Stimulated activated CD4-positive, alpha-beta T cell treated with anti-CD3 and anti-CD28 coated beads, Interleukin-2, amount 100 ng/mL, for 24 hours (primary cell): Measurements from ENCODE around the gene RB1.
A peak's percentile ranks its signal among the peaks of the same experiment; 100 is the strongest.

ENCODE experiments used
- DNase-seq, 2 donors: peaks; one replicate each; pipeline ENCODE4 v3.0.0-alpha.2; 2020

Gene RB1

DNA sequence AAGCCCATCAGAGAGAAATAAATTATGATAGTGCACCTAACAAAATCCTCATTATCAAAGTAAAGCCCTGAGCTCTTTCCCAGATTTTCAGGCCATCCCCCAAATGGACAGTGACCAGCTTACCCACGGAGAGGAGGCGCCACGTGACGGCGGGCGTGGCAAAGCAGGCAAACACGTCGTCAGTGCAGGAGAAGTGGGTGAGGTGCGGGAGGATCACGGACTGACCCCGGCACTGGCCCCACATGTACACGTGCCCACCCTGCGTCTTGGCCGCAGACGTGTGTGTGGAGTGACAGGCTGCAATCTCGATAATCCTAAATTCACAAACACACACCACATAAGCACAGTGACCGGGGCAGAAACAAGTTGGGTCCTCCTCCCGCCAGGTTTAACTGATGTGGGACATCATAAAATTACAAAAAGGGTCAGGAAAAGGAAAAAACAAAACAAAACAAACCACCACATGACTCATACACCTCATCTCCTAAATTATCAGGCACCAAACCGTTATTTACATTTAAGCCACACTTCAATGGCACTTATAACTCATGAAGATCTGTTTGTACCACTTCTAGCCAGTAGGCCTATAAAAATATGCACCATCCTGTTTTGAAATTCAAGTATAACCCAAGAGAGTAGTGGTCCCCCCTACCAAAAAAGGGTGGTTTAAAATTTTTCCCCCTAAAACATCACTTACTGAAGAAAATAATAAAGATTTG, 199.2 kb downstream of the RB1 start:
- no peak for DNase-seq

DNA sequence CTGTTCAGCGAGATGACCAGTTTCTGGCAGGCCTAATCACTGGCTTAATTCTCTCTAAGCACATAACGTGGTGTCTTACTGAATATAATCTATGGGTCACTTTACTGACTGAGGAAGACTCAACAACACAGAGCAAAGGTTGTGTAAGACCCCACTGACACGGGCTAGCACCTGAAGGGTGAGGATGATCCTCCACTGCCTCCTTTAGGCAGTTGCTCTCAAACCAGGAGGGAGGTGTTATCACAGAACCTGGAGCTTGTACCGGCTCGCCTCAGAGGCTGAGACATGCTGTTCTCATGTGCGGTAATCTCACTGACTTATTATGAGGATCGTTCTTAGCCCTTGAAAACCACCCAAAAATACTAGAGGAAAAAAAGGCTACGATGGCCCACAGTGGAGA, 201.1 kb downstream of the RB1 start:
- no peak for DNase-seq

DNA sequence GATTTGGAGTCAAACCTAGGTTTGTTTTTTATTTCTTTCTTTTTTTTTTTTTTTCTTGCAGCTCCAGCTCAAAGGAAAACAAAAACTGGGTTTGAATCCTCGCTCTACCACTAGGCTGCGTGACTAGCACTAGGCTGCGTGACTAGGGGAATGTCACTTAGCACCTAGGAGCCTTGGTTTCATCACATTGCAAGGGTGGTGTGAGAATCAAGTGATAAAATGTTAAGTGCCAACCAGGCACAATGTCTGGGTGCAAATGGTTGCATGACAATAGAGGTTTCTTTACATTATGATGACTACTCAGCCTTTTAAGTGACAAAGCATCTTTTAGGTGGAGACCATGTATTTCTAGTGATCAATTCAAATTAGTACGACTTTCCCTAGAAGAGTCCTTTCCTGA, 201.5 kb downstream of the RB1 start:
- DNase-seq, result no peak

DNA sequence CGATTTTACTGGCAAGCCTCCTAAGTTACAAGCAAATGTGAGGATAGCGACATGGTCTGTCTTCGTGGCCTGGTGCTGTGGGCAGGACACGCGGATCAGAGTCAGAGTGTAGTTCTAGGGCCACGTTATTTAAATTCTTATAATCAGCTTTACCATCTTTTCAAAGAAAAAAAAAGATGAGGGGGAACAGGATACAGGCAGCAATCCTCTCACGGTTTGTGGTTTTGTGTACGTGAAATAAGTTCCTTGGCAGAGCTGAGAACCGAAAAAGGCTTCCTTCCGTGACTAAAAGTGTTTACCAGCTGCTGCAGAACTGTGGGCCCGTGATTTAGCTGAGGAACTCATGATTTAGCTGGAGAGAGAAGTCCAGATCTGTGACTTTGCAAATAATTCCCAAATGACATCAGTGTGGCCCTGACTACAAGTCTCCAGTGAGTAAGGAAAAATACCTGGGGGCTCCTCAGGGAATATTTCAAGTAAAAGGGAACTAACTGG, 202.1 kb downstream of the RB1 start:
- peak; percentile 36 to 48 for DNase-seq

DNA sequence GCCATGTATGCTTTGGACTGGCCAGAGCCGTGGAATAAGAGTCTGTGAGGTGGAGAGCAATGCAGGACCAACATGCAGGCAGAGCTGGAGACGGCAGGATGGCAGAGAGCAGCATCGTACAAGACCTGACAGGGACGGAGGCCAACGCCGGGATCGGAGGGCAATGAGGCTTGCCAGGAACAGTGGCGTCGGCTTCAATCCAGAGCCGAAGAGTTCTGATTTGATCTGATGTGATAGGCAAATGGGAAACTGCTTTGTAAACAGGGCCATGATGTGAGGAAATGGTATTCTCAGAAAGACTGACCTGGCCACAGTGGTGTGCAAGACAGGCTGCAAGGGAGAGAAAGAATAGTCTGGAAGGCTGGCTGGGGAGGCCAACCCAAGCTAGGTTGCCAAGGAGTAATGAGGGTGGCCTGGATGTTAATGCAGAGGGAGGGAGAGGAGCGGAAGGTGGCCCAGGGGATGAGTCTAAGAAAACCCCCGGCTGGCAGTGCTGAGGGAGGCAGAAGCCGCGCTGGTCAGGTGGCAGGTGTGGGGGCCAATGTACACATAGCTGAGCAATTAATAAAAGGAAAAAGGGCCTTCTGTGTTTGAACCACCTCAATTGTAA, 202.6 kb downstream of the RB1 start:
- no peak for DNase-seq

DNA sequence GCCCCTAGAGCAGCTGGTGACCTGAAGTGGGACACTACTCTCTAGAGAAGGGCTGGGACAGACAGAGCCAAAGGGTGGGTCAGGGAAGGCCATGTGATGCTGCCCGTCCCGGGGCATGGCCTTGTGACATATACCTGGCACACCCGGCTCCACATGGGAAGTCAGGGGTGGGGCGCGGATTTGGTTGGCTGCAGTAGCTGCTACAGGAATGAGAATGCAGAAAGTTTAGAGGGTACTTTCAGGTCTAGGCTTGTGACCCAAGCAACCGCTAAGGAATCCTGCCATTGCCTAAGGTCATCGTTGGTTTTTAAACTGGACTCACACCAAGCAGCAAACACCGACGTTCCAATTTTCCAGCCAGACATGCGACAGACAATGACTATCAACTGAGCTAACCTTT, 203.5 kb downstream of the RB1 start:
- no peak for DNase-seq

DNA sequence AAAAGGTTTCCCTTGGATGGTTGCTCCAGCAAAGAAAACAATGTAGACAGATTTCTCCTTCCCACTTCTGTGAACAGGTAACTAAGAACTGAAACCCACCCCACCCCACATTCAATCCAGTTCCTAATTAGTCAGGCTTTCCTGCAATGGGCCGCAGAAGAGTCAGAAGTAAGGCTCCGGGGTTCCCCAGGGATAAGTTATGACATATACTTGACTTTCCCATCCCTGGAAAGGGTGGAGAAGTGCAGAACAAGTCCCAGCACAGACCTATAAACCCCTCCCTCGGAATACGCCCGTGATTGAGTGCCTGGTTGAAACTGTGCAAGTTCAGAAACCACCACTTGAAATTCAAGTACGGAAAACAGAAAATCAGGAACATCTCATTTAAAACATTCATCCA, 204.5 kb downstream of the RB1 start:
- no peak for DNase-seq

DNA sequence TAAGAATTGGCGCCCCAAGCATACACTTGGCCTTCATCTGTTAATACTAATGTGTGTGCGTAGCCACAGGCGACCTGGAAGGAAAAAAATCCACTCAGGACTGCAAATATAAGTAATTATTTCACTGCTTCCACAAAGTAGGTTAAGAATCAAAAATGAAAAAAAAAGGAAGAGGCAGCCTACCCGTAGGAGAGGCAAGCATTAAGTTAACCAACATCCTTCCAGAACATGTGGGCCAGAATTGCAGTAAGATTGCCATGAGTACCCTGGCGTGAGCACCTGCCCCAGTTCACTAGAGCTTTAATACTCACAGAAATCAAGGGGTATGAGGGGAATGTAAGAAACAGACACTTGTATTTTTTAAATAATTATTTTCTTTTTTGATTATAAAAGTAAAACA, 207.1 kb downstream of the RB1 start:
- DNase-seq, result no peak

DNA sequence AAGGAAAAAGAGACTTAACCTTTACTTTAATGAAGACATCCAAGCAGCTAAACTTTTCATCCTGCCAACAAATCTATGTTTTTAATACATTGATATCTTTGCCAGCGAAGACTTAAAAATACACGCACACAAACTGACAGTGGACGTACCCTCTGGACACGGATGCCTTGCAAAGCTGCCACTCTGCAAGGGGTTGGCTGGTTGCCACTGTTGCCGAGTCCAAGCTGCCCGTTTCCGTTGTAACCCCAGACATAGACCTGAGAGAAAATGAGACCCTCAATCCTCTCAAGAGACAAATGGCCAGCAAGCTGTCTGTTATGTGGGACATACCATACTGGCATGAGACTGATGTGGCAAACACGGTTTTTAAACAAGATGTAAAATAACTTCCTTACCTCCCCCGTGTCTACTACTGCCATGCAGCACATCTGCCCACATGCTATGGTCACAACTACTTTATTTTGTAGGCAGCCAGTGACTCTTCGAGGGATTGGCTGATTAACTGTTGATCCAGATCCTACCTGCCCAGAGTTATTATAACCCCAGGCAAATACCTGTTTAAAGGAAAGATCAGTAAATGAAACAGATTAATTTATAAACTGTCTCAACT, 208.2 kb downstream of the RB1 start:
- no peak for DNase-seq

DNA sequence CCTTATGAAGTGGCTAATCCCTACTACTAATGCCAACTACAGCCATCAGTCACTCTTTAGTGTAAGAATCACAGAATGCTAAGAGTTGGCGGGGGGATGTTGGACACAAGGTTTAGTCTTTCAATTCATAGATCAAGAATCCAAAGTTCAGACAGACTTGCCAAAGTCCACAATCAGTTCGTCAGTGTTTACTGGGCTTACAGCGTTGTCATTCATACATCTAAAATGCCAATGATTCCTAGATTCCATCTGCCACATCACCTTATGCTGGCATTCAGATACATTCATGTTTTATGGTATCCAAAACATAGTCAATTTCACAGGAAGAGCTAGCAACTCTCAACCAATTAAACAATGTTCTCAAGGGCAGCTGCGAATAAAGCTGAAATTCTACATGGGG, 211.2 kb downstream of the RB1 start:
- DNase-seq, result no peak

DNA sequence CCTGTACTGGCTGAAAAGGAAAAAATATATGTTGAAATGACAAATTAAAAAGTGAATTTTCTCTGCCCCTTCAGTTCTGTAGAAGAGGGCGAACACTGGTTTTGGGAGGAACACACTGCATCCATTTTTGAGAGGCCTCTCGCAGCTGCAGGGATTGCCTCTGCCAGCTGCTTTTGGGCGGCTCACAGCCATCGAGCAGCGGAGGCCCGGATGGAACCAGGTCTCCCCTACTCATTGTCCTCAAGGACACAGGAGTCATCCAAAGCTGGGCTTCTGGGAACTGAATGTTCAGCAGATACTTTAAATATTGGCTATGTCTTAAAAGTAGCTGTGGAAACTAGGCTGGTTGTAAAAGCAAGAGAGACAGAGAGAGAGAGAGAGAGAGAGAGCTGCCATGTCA, 212.2 kb downstream of the RB1 start:
- DNase-seq, result no peak

DNA sequence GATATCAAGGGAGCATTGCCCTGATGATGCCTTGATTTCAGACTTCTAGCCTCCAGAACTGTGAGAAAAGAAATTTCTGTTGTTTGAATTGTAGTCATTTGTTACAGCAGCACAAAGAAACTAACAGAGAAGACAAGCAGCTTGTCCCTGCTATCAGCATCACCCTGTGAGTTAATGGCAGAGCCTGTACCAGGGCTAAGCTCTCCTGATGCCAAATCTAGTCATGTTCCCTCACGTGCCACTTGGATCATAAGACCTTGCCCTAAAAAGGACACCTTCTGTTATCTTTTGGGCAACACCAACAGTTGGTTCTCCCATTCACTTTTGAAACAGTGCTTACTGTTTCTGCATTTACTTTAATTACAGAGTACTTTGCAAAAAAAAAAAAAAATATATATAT, 214.5 kb downstream of the RB1 start:
- DNase-seq, result no peak

DNA sequence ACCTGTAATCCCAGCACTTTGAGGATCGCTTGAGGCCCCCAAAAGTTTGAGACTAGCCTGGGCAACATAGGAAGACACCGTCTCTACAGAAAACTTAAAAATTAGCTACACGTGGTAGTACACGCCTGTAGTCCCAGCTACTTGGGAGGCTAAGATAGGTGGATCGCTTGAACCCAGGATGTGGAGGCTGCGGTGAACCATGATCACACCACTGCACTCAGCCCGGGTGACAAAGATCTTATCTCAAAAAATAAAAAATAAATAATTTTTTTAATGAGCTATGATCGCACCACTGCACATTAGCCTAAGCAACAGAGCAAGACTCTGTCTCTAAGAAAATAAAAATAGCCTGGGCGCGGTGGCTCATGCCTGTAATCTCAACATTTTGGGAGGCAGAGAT, 222.7 kb downstream of the RB1 start:
- no peak for DNase-seq

DNA sequence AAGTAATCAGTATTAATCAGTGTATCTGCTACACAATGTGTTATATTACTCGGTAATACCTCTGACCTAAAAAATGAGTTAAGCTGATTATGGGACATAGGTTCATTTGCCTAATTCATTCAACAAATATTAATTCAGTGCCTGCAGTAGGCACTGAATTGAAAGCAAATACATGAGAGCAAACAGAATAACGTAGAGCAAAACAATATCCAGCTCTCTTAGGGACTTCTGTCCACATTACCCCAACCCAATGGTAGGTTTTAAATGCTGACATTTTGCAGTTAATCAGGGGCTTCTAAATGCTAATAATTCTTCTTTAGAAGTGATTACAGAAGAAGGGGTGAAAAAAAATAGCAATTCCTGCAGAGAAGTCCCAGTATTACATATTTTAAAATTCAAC, 224.4 kb downstream of the RB1 start:
- DNase-seq, result no peak

DNA sequence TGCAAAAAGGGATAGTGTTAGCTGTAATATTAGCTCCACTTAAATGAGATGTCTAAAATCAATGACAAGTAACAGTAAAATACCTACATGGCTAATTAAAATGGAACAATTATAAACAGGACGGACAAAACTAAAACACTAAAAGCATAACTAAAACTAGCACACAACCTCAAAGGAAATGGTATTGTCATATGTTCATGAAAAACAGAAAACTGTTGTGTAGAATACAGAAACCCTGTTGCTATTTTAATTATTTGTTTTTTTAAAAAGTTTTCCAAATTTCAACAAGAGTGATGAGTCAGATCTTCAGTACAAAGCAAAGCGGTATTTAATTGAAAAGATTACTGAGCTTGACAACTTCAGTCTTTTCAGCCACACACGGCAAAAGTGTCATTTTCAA, 225.2 kb downstream of the RB1 start:
- DNase-seq, result no peak

DNA sequence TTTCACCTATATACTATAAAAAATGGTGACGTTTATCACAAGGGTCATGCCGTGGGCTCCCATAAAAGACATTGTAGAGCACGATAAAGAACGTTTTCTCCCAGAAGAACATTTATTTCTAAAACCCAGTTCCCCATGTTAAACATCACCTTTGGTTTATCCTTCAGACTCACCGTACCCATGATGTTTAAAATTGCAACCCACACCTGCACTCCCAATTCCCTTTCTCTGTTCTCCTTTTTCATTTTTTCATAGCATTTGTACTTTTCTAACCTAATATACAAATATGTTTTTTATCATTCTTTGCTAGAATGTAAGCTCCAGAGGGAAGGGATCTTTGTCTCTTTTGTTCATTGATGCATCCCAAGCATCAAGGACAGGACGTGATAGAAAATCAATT, 227.3 kb downstream of the RB1 start:
- DNase-seq, result no peak
